Activated CD8-positive, alpha-beta memory T cell treated with anti-CD3 and anti-CD28 coated beads, Interleukin-2, amount 50 U/mL, for 24 hours (primary cell): ENCODE results near the gene FNIP1.
"Not testable (repeated sequence)": the region's sequence is repeated elsewhere in the genome, so short reads cannot be mapped to it uniquely, and the experiment has no call there.

Source experiments
- DNase-seq: peaks from one replicate; pipeline ENCODE4 v3.0.0-alpha.2; 2020; ENCODE audit errors: extremely low read depth

The FNIP1 gene

GRCh38 chr5:131796793-131797693, at the start of gene FNIP1:
FNIP1 (minus strand) TSS chr5:131797017; CDS start chr5:131796921, 96 bp downstream.
- DNase-seq = peak; percentile 93

- no peak for DNase-seq
These were observed 49.7 kb upstream of the FNIP1 start for GRCh38 chr5:131846536-131846935.

GRCh38 chr5:131845828-131846227, 49.0 kb upstream of the FNIP1 start:
- DNase-seq = no peak

GRCh38 chr5:131842971-131843370, 46.2 kb upstream of the FNIP1 start:
- not testable (repeated sequence) for DNase-seq

- DNase-seq = not testable (repeated sequence)
These were observed 35.9 kb upstream of the FNIP1 start for GRCh38 chr5:131832702-131833101.

- DNase-seq = no peak
These were observed 28.7 kb upstream of the FNIP1 start for GRCh38 chr5:131825404-131826013.

- no peak for DNase-seq
These were observed 27.8 kb upstream of the FNIP1 start for GRCh38 chr5:131824631-131825030.

- no peak for DNase-seq
These were observed 24.4 kb upstream of the FNIP1 start for GRCh38 chr5:131821221-131821620.

GRCh38 chr5:131818001-131818724, 21.3 kb upstream of the FNIP1 start:
- DNase-seq = no peak

- no peak for DNase-seq
These were observed 18.2 kb upstream of the FNIP1 start for GRCh38 chr5:131814990-131815389.

GRCh38 chr5:131812371-131813160, 15.7 kb upstream of the FNIP1 start:
- no peak for DNase-seq

- no peak for DNase-seq
These were observed 13.9 kb upstream of the FNIP1 start for GRCh38 chr5:131810510-131811249.

GRCh38 chr5:131795879-131796792, 681 bp downstream of the FNIP1 start:
- no peak for DNase-seq

- DNase-seq = no peak
These were observed 1.6 kb downstream of the FNIP1 start for GRCh38 chr5:131795228-131795627.

- DNase-seq = no peak
These were observed 2.2 kb downstream of the FNIP1 start for GRCh38 chr5:131794586-131794985.

- DNase-seq = no peak
These were observed 3.9 kb downstream of the FNIP1 start for GRCh38 chr5:131792896-131793295.

GRCh38 chr5:131791866-131792265, 5.0 kb downstream of the FNIP1 start:
- DNase-seq = no peak

- DNase-seq = no peak
These were observed 6.3 kb downstream of the FNIP1 start for GRCh38 chr5:131790550-131790949.

- no peak for DNase-seq
These were observed 7.1 kb downstream of the FNIP1 start for GRCh38 chr5:131789765-131790164.

- DNase-seq = no peak
These were observed 9.1 kb downstream of the FNIP1 start for GRCh38 chr5:131787736-131788135.
